ENCODE measurements around the gene YWHAG. TPM values are rescaled to one million over a fixed set of nuclear protein-coding genes. Genes with fewer than 3 reads are reported as not detected.
"Not testable (repeated sequence)": the region's sequence is repeated elsewhere in the genome, so short reads cannot be mapped to it uniquely, and the experiment has no call there.

Gene YWHAG
- total RNA-seq, 3 donors from 2014 or later, result 164 to 173 (median 173) TPM

- not testable (repeated sequence) for ATAC-seq; DNase-seq; H3K27me3 Mint-ChIP-seq (ENCODE audit: low read depth); H3K36me3 Mint-ChIP-seq (ENCODE audit: insufficient read depth); H3K4me3 Mint-ChIP-seq; H3K9me3 Mint-ChIP-seq
- H3K4me1 Mint-ChIP-seq (ENCODE audit: low read depth), result peaks cover 15% of the 10 kb centered on the region
Observed at GRCh38 chr7:76363754-76364153, 5.0 kb upstream of the YWHAG start.

DNA sequence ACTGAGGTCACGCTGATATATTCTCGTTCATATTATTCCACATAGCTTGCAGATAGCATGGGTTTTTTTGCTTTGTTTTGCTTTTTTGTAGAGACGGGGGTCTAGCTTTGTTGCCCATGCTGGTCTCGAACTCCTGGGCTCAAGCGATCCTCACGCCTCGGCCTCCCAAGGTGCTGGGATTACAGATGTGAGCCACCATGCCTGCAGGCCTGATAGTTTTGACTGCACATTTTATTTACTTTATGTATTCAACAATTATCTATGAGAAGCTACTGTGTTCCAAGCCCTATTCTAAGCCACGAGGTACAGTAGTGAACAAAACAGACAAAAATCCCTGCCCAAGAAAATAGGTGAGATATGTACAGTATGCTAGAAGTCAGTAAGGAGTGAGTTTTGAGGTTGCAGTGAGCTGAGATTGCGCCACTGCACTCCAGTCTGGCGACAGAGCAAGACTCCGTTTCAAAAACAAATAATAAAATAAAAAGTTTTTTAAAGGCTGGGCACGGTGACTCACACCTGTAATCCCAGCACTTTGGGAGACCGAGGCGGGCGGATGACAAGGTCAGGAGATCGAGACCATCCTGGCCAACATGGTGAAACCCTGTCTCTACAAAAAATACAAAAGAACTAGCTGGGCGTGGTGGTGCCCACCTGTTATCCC lies 1.3 kb upstream of the YWHAG start:
- DNase-seq (no peak), ATAC-seq (no peak)
- Mint-ChIP-seq H3K4me3 (peak overlapping the region; percentile 85), H3K36me3 (ENCODE audit: insufficient read depth) (peaks cover 21% of the 10 kb centered on the region), H3K9me3 (no peaks in the 10 kb centered on the region), H3K4me1 (ENCODE audit: low read depth) (peaks cover 39% of the 10 kb centered on the region), H3K27me3 (ENCODE audit: low read depth) (no peaks in the 10 kb centered on the region)

DNA sequence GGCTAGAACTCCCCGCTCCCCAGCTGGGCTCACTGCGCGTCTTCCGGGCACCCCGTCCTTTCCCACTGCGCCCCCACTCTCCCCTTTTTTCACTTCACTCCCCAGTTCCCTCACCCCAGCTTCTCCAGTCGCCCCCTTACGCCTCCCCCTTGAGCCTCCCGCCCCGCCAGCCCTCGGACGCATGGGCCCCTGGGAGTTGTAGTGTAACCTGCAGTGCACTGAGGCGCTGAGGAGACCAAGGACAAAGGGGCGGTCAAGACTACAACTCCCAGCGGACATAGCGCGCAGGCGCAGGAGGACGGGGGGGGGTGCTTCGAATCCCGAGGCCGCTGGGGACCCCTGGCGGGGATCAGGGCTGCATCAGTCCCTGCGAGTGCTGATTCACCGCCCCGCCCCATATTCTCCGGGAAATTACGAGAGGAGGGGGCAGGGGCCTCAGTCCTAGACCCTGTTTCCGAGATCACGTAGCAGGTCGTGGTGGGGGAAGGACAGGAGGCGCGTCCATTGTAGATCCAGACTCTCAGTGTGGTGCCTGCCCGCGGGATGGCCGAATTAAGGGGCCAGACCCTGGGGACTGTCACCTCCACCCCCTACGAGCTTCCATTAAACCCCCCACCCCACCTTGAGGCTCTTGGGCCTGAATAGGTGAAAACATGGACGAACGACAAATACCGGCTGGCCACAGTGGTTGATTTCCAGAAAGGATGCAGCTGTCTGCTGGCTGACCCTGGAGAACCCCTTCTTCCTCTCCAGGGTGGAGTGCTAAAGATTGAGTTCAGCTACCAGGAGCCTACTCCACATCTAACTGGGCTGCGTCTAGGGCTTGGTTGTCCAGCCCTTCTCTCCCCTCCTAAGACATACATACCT lies 553 bp upstream of the YWHAG start:
- peak overlapping the region; percentile 85 for H3K4me3 Mint-ChIP-seq
- H3K27me3 Mint-ChIP-seq (ENCODE audit: low read depth), result no peaks in the 10 kb centered on the region
- H3K36me3 Mint-ChIP-seq (ENCODE audit: insufficient read depth), result peaks cover 28% of the 10 kb centered on the region
- H3K4me1 Mint-ChIP-seq (ENCODE audit: low read depth), result peaks cover 41% of the 10 kb centered on the region
- ATAC-seq (peak; percentile 94 to 95), DNase-seq (peak; percentile 95)
- no peaks in the 10 kb centered on the region for H3K9me3 Mint-ChIP-seq

GRCh38 chr7:76358011-76358480 lies 745 bp downstream of the YWHAG start:
- DNase-seq, result peak; percentile 47
- peaks cover 41% of the 10 kb centered on the region for H3K4me1 Mint-ChIP-seq (ENCODE audit: low read depth)

GRCh38 chr7:76357475-76358010 lies 1.2 kb downstream of the YWHAG start:
- H3K4me1 Mint-ChIP-seq (ENCODE audit: low read depth), result peaks cover 44% of the 10 kb centered on the region
- H3K36me3 Mint-ChIP-seq (ENCODE audit: insufficient read depth), result peaks cover 28% of the 10 kb centered on the region
- no peaks in the 10 kb centered on the region for H3K27me3 Mint-ChIP-seq (ENCODE audit: low read depth)
- ATAC-seq, result no peak
- H3K4me3 Mint-ChIP-seq, result peak overlapping the region; percentile 99
- DNase-seq, result no peak
- no peaks in the 10 kb centered on the region for H3K9me3 Mint-ChIP-seq

More at GRCh38 chr7:76358011-76358480, 745 bp downstream of the YWHAG start:
- no peaks in the 10 kb centered on the region for H3K27me3 Mint-ChIP-seq (ENCODE audit: low read depth)
- H3K4me3 Mint-ChIP-seq, result peak overlapping the region; percentile 99
- H3K36me3 Mint-ChIP-seq (ENCODE audit: insufficient read depth), result peaks cover 28% of the 10 kb centered on the region
- peak; percentile 9 for ATAC-seq
- H3K9me3 Mint-ChIP-seq, result no peaks in the 10 kb centered on the region

DNA sequence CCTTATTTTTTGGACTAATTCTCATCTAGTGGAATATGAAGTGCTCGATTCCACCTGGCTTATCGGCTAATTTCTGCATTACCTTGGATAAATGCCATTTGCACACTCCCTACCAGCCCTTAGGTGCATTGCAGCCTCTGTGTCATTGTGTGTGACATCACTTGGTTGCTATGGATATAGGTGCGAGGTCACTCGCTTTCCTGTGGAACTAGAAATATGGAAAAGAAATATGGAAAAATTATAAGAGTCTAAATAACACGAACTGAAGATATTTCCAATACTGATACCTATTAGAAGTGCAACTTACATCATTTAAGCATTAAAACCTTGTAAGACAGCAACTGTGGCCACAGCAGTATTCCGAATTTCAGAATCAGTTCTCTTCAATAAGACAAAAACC lies 2.0 kb downstream of the YWHAG start:
- H3K36me3 Mint-ChIP-seq (ENCODE audit: insufficient read depth), result peaks cover 30% of the 10 kb centered on the region
- H3K9me3 Mint-ChIP-seq, result no peaks in the 10 kb centered on the region
- peak overlapping the region; percentile 99 for H3K4me3 Mint-ChIP-seq
- peaks cover 51% of the 10 kb centered on the region for H3K4me1 Mint-ChIP-seq (ENCODE audit: low read depth)
- DNase-seq, result no peak
- ATAC-seq, result no peak
- no peaks in the 10 kb centered on the region for H3K27me3 Mint-ChIP-seq (ENCODE audit: low read depth)

DNA sequence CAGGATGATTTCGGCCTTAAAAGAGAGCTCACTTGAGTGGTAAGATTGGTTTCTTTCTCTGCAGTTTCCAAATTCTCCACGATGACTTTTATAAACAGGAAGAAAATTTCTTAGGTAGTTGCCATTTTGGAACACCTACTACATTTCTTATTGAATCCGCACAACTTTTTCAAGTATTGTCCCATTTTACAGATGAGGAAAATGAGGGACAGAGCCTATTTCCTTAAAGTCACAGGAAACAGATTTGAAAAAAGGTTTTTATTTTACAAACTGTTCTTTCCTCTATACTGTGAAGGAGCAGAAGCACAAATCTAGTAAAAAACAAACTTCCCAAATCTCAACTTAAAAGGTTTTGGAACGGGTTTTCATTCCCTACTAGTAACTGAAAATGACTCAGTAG lies 2.7 kb downstream of the YWHAG start:
- Mint-ChIP-seq H3K4me3 (peak overlapping the region; percentile 50), H3K9me3 (no peaks in the 10 kb centered on the region), H3K4me1 (ENCODE audit: low read depth) (peaks cover 58% of the 10 kb centered on the region), H3K27me3 (ENCODE audit: low read depth) (no peaks in the 10 kb centered on the region), H3K36me3 (ENCODE audit: insufficient read depth) (peaks cover 36% of the 10 kb centered on the region)
- ATAC-seq (no peak), DNase-seq (no peak)

- ATAC-seq, result no peak
- H3K27me3 Mint-ChIP-seq (ENCODE audit: low read depth), result no peaks in the 10 kb centered on the region
- DNase-seq, result no peak
- peaks cover 38% of the 10 kb centered on the region for H3K36me3 Mint-ChIP-seq (ENCODE audit: insufficient read depth)
- H3K9me3 Mint-ChIP-seq, result no peaks in the 10 kb centered on the region
- peaks cover 62% of the 10 kb centered on the region for H3K4me1 Mint-ChIP-seq (ENCODE audit: low read depth)
- peak overlapping the region; percentile 9 for H3K4me3 Mint-ChIP-seq
Observed at GRCh38 chr7:76354981-76355730, 3.6 kb downstream of the YWHAG start.

DNA sequence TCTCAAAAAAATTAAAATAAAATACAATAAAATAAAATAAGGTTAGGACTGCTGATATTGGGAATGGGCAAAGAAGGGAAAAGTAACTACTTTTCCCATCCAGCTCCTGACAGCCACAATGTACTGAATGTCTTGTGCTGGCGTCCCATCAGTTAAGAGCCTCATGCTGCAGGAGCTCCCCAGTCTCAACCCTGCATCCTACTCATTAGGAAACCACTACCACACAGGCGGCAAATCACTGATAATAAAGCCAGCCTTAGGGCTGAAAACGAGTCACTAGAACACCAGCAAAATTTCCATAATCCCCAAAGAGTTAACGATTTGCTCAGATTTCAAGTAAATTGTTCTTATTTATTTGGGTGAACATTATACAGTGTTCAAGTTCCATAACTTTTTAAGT lies 4.3 kb downstream of the YWHAG start:
- H3K36me3 Mint-ChIP-seq (ENCODE audit: insufficient read depth), result peaks cover 43% of the 10 kb centered on the region
- no peaks in the 10 kb centered on the region for H3K9me3 Mint-ChIP-seq
- H3K4me1 Mint-ChIP-seq (ENCODE audit: low read depth), result peaks cover 64% of the 10 kb centered on the region
- no peaks in the 10 kb centered on the region for H3K27me3 Mint-ChIP-seq (ENCODE audit: low read depth)
- ATAC-seq (no peak), DNase-seq (no peak)
- no peak overlapping the region for H3K4me3 Mint-ChIP-seq

GRCh38 chr7:76353744-76354143 lies 5.0 kb downstream of the YWHAG start:
- no peak for ATAC-seq
- Mint-ChIP-seq H3K36me3 (ENCODE audit: insufficient read depth) (peaks cover 45% of the 10 kb centered on the region), H3K27me3 (ENCODE audit: low read depth) (no peaks in the 10 kb centered on the region), H3K9me3 (no peaks in the 10 kb centered on the region), H3K4me1 (ENCODE audit: low read depth) (peaks cover 66% of the 10 kb centered on the region), H3K4me3 (no peak overlapping the region)
- DNase-seq, result no peak

DNA sequence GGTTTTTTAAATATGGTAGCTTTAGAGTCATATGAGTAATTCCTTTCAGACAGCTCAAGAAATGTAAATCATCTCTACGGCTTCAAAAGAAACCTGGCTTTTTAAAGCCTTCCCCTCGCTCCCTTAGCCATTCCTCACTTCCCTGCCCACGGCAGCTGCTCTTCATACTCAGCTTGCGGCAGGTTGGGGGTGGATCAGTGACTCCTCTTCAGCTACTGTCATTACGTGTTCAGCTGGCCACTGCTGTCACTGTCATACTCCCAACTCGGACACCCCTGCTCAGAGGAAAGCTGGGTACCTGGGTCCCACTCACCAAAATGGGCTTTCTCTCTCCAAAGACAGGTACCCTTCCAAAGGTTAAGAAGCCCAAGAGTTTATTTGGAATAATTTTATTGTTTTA lies 6.6 kb downstream of the YWHAG start:
- DNase-seq, result no peak
- no peaks in the 10 kb centered on the region for H3K9me3 Mint-ChIP-seq
- H3K4me1 Mint-ChIP-seq (ENCODE audit: low read depth), result peaks cover 72% of the 10 kb centered on the region
- no peak overlapping the region for H3K4me3 Mint-ChIP-seq
- H3K27me3 Mint-ChIP-seq (ENCODE audit: low read depth), result no peaks in the 10 kb centered on the region
- ATAC-seq, result peak; percentile 12 to 62
- peaks cover 43% of the 10 kb centered on the region for H3K36me3 Mint-ChIP-seq (ENCODE audit: insufficient read depth)

GRCh38 chr7:76351372-76351771 lies 7.4 kb downstream of the YWHAG start:
- no peak for ATAC-seq
- Mint-ChIP-seq H3K4me1 (ENCODE audit: low read depth) (peaks cover 74% of the 10 kb centered on the region), H3K9me3 (no peaks in the 10 kb centered on the region), H3K36me3 (ENCODE audit: insufficient read depth) (peaks cover 51% of the 10 kb centered on the region), H3K4me3 (no peak overlapping the region), H3K27me3 (ENCODE audit: low read depth) (no peaks in the 10 kb centered on the region)
- no peak for DNase-seq

- DNase-seq, result no peak
- Mint-ChIP-seq H3K4me3 (no peak overlapping the region), H3K4me1 (ENCODE audit: low read depth) (peaks cover 68% of the 10 kb centered on the region), H3K9me3 (no peaks in the 10 kb centered on the region), H3K36me3 (ENCODE audit: insufficient read depth) (peaks cover 45% of the 10 kb centered on the region), H3K27me3 (ENCODE audit: low read depth) (no peaks in the 10 kb centered on the region)
- ATAC-seq, result no peak
Observed at GRCh38 chr7:76349313-76349885, 9.4 kb downstream of the YWHAG start.

DNA sequence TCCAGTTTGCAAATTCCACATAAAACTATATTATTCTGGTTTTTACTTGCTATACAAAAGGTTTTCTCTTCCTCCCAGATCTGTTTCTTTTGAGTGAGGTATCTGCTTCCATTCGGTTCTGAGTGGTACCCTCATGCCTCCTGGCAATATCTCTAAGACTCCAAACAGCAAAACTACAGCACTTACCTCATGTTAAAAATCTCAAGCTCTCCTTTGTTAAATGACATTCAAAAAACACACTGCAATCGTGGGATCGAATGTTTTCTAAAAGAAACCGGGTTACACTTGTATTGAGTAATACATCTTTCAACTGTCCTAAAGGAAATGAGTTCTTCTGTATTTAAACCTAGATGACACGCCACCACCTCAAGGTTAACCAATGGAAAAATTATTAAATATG lies 11.1 kb downstream of the YWHAG start:
- Mint-ChIP-seq H3K4me1 (ENCODE audit: low read depth) (peaks cover 73% of the 10 kb centered on the region), H3K9me3 (no peaks in the 10 kb centered on the region), H3K27me3 (ENCODE audit: low read depth) (no peaks in the 10 kb centered on the region), H3K36me3 (ENCODE audit: insufficient read depth) (peaks cover 58% of the 10 kb centered on the region), H3K4me3 (no peak overlapping the region)
- ATAC-seq (no peak), DNase-seq (no peak)

All from activated T-cell treated with anti-CD3 and anti-CD28 coated beads, Interleukin-2, amount 50 U/mL, for 4 hours (primary cell).